Activated CD8-positive, alpha-beta memory T cell treated with anti-CD3 and anti-CD28 coated beads, Interleukin-2, amount 10 ng/mL, durations not matched to agents 7 days and 5 days (primary cell): ENCODE data around the gene INPP5A. TPM values are rescaled to one million over a fixed set of nuclear protein-coding genes. Genes with fewer than 3 reads are reported as not detected.
"Not testable (repeated sequence)": the region's sequence is repeated elsewhere in the genome, so short reads cannot be mapped to it uniquely, and the experiment has no call there.

Experiments used
- ATAC-seq: fragments of 150-1000 bp; cut with Tn5 transposase; one replicate; pipeline ENCODE4 v1.10.0; 2021; ENCODE audit warnings: moderate library complexity
- CTCF ChIA-PET: fragments of 350-600 bp; sonication (Branson Sonifier 250); formaldehyde crosslinking; loops from one replicate; lab custom pipeline; 2021; ENCODE audit warnings: antibody characterized with exemption; lab: Charles Lee
- DNase-seq: peaks from one replicate; pipeline ENCODE4 v3.0.0-alpha.2; 2020
- H3K27ac Mint-ChIP-seq: one replicate; pipeline ENCODE4 v1.8.0; 2021; ENCODE audit warnings: mild to moderate bottlenecking, mixed read lengths
- H3K27me3 Mint-ChIP-seq: one replicate; pipeline ENCODE4 v1.8.0; 2021; ENCODE audit warnings: mixed read lengths
- H3K36me3 Mint-ChIP-seq: one replicate; pipeline ENCODE4 v1.8.0; 2021; ENCODE audit warnings: mild to moderate bottlenecking, mixed read lengths
- H3K4me1 Mint-ChIP-seq: one replicate; pipeline ENCODE4 v1.8.0; 2021; ENCODE audit warnings: mixed read lengths
- H3K4me3 Mint-ChIP-seq: one replicate; pipeline ENCODE4 v1.8.0; 2021; ENCODE audit warnings: mild to moderate bottlenecking, moderate library complexity, mixed read lengths
- H3K9me3 Mint-ChIP-seq: one replicate; pipeline ENCODE4 v1.8.0; 2022; ENCODE audit warnings: low read depth, mixed read lengths
- total RNA-seq, 2 experiments: library from RNA; stranded (reverse); gene quantifications; one replicate each; pipeline ENCODE4 v1.2.3, GENCODE V29; 2021

Gene INPP5A
- total RNA-seq, 2 experiments from 2014 or later = 6.6 to 7.0 TPM

DNA sequence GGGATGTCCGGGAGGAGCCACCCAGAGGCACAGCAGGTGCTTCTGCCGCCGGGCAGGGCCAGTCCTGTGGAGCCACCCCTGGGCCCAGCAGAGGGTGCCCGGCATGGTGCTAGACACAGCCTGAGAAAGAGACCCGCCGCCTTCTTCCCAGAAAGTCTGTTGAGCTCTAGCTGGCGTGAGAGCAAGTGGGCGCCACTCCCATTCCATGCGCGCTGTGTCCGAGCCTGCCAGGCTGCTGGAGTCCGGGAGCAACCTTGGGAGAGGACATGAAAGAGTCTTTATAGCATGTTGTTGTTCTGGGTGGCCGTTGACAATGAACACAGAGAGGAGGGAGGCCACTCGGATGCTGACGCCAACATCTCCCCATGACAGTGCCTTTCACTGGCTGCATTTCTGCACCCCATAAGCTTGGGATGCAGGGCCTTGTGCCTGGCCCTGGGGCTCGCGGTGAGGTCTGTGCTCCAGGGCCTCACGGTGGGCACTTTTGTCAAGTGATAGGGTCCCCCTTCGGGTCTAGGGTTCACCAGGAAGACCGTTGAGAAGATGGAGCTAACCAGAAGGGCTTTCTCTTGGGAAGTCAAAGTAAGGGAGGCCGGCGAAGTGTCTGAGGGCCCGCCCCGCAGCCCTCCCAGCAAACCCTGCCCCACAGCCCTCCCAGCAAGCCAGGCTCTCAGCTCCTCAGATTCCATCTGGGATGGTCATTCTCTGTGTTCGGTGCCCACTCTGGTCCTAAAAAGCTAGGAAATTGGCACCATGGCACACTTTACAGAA, 201.1 kb downstream of the INPP5A start:
- ATAC-seq = no peak
- no peak overlapping the region for H3K27ac Mint-ChIP-seq
- DNase-seq = no peak

DNA sequence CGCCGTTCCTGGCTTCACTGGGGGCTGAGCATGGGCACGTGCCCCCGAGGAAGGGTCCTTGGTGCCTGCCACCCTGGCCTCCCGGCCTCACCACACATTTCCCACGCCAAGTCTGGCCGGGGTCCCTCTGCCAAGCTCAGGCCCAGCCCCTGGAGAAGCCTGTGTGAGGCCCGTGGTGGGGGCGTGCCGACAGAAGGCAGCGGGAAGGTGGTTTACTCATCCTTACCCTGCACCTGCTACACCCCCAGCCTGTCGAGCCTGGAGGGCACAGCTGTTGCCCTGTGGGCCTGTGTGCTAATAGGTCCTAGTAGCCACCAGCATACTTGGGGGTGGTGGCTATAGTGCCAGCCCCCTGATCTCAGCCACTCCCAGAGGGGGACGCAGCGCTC, 201.6 kb downstream of the INPP5A start:
- DNase-seq (no peak), ATAC-seq (no peak)
- CTCF ChIA-PET = no interaction called here
- no peaks in the 10 kb centered on the region for H3K4me1 Mint-ChIP-seq
- no peaks in the 10 kb centered on the region for H3K27me3 Mint-ChIP-seq
- H3K9me3 Mint-ChIP-seq = no peaks in the 10 kb centered on the region
- no peak overlapping the region for H3K4me3 Mint-ChIP-seq
- H3K27ac Mint-ChIP-seq = no peak overlapping the region
- H3K36me3 Mint-ChIP-seq = no peaks in the 10 kb centered on the region

More for the DNA sequence above, 201.1 kb downstream of the INPP5A start:
- Mint-ChIP-seq H3K4me3 (no peak overlapping the region), H3K9me3 (no peaks in the 10 kb centered on the region), H3K27me3 (no peaks in the 10 kb centered on the region), H3K4me1 (no peaks in the 10 kb centered on the region), H3K36me3 (no peaks in the 10 kb centered on the region)
- CTCF ChIA-PET = no interaction called here

DNA sequence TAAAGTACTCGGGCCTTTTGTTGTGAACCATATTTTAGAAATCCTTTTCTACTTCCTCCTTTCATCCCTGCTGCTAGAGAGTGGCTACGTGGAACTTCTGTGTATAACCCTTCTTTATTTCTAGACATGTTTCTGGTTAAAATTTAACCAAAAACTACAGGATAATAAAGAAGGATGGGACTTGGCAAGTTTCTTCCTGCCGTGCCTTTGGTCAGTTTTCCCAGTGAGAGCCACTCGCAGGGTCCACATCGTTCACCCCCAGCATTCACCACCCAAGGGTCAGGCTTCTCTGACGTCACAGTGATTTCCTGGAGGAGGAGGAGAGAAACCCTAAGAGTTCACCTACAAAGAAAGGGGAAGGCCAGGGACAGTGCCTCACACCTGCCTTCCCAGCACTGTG, 203.0 kb downstream of the INPP5A start:
- Mint-ChIP-seq H3K9me3 (no peaks in the 10 kb centered on the region), H3K36me3 (no peaks in the 10 kb centered on the region), H3K4me3 (no peak overlapping the region), H3K27ac (no peak overlapping the region), H3K4me1 (no peaks in the 10 kb centered on the region), H3K27me3 (no peaks in the 10 kb centered on the region)
- DNase-seq (no peak), ATAC-seq (no peak)
- CTCF ChIA-PET = no interaction called here

DNA sequence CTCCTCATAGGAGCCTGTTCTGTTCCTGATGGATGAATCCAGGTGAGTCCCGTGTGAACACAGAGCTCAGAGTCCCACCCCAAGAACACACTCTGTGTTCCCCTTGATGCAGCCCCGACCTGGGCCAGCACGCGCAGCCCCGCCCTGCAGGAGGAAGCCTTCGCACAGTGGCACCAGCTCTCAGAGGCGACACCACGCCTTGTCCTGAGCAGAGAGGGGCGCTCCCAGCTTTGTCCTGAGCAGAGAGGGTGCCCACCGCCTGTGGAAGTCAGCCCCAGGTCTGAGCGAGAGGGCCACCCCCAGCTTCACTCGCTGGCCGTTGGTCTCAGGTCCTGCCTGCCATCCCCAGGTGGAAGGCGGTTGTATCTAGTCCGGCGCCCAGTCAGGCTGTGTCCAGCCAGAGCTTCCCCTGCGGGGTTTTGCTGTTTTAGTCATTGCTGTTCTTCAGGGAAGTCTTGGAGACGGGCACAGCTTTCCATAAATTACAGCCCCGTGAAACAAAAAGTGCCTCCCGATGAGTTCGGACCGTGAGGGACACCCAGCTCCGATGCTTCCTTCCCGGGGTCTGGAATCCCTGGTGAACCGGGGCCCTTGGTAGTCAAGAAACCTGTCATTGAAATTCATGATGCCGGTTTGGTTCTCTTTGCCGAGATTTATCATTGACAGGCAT, 204.7 kb downstream of the INPP5A start:
- DNase-seq (no peak), ATAC-seq (no peak)
- no peaks in the 10 kb centered on the region for H3K9me3 Mint-ChIP-seq
- no peaks in the 10 kb centered on the region for H3K27me3 Mint-ChIP-seq
- no peak overlapping the region for H3K4me3 Mint-ChIP-seq
- no peak overlapping the region for H3K27ac Mint-ChIP-seq
- H3K4me1 Mint-ChIP-seq = no peaks in the 10 kb centered on the region
- CTCF ChIA-PET = no interaction called here
- no peaks in the 10 kb centered on the region for H3K36me3 Mint-ChIP-seq

DNA sequence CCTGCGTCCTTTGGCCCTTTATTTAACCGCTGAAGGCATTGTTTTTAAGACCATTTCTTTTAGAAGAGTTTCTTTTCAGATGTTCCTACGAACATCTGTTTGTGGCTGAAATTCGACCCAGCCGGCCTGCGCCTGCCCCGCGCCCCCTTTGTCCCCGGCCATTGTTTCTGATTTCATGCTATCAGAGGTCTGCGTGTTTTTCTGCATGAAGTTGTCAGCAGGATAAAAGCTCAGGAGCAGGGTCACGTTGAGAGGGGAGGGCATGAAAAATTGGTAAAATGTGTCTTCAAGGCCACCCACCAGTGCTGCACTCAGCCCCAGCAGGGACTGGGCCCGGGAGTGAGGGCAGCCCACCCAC, 205.2 kb downstream of the INPP5A start:
- ATAC-seq (no peak), DNase-seq (no peak)
- no peak overlapping the region for H3K27ac Mint-ChIP-seq
- H3K9me3 Mint-ChIP-seq = no peaks in the 10 kb centered on the region
- H3K4me3 Mint-ChIP-seq = no peak overlapping the region
- no peaks in the 10 kb centered on the region for H3K4me1 Mint-ChIP-seq
- no peaks in the 10 kb centered on the region for H3K27me3 Mint-ChIP-seq
- CTCF ChIA-PET = no interaction called here
- H3K36me3 Mint-ChIP-seq = no peaks in the 10 kb centered on the region

DNA sequence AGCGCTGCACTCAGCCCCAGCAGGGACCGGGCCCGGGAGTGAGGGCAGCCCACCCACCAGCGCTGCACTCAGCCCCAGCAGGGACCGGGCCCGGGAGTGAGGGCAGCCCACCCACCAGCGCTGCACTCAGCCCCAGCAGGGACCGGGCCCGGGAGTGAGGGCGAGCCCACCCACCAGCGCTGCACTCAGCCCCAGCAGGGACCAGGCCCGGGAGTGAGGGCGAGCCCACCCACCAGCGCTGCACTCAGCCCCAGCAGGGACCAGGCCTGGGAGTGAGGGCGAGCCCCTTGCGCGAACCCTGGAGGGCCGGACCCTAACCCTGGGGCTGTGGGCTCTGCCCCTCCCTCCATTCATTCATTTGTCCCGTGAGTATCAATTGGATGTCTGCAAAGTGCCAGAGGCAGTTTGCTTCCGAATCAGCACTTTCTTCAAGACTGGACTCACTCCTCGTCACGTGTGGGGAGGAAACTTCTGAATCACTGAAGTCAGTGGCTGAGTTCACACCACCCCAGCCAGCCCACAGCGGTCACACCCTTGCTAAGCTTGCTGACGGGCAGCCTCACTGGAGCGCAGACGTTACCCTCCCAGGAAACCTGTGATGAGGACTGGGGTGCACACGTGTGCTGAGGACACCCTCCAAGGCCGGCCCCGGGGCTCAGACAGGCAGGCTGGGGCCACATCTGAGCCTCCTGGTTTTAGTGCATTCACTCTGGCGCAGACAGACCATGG, 205.8 kb downstream of the INPP5A start:
- H3K36me3 Mint-ChIP-seq, DNase-seq, H3K4me3 Mint-ChIP-seq, H3K27ac Mint-ChIP-seq, H3K4me1 Mint-ChIP-seq, ATAC-seq, H3K27me3 Mint-ChIP-seq, H3K9me3 Mint-ChIP-seq, CTCF ChIA-PET: not testable (repeated sequence)

DNA sequence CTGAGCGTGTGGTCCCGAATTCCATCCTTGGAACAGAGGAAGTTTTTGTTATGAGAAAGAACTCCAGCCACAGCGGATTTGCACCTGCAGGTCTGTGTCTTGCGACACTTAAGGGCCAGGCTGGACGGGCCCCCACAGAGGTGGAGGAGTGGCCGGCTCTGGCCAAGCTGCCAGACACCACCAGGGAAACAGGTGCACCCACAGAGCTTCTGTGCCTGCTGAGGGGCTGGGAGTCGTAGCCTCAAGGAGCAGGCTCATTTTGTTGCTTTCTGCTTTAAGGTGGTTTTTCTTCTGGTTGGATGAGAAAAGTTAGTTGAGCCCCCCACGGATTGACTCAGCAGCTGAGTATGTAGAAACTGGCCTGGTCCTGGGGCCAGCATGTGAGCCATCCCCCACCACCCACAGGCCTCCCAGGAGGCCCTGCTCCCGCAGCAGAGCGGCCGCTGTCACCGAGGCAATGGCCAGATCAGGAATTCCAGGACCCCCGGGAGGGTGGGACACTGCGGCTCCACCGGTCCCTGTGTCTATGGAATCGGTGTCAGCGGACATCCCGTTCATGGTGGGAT, 206.4 kb downstream of the INPP5A start:
- no peak for ATAC-seq
- no peaks in the 10 kb centered on the region for H3K36me3 Mint-ChIP-seq

DNA sequence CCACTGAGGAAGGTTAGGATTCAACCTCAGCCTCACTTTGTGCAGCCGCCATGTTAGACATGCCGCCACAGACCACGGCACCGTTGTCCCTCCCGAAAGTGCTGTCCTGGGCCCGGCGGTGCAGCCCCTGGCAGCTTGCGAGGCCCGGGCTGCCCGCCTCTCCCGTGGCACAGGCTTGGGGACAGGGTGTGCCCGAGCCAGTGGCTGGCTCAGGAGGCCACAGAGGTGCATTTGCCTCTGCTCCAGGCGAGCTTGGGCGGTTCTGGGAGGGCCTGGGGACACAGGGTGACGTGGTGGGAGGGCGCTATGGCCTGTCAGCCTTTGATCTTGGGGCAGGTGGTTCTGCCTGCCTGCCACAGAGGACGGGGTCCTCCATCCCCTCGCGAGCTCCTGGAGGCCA, 207.3 kb downstream of the INPP5A start:
- CTCF ChIA-PET = no interaction called here
- H3K27ac Mint-ChIP-seq = no peak overlapping the region
- ATAC-seq (no peak), DNase-seq (no peak)
- no peaks in the 10 kb centered on the region for H3K9me3 Mint-ChIP-seq
- no peaks in the 10 kb centered on the region for H3K4me1 Mint-ChIP-seq
- no peaks in the 10 kb centered on the region for H3K36me3 Mint-ChIP-seq
- H3K4me3 Mint-ChIP-seq = no peak overlapping the region
- no peaks in the 10 kb centered on the region for H3K27me3 Mint-ChIP-seq

More for the DNA sequence above, 206.4 kb downstream of the INPP5A start:
- no peaks in the 10 kb centered on the region for H3K9me3 Mint-ChIP-seq
- no peak overlapping the region for H3K27ac Mint-ChIP-seq
- DNase-seq = no peak
- no peaks in the 10 kb centered on the region for H3K27me3 Mint-ChIP-seq
- no peaks in the 10 kb centered on the region for H3K4me1 Mint-ChIP-seq
- H3K4me3 Mint-ChIP-seq = no peak overlapping the region
- CTCF ChIA-PET = no interaction called here

DNA sequence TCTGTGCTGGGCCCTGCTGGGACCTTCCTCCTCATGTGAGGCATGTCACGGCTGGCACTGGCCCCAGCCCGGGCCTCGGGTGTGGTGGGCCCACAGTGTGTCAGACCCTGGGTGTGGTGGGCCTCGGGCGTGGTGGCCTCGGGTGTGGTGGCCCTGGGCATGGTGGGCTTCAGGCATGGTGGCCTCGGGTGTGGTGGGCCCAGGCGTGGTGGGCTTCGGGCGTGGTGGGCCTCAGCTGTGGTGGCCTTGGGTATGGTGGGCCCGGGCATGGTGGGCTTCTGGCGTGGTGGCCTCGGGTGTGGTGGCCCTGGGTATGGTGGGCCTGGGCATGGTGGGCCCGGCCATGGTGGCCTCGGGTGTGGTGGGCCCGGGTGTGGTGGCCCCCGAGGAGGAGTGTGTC, 207.9 kb downstream of the INPP5A start:
- Mint-ChIP-seq H3K27me3 (no peaks in the 10 kb centered on the region), H3K4me3 (no peak overlapping the region), H3K9me3 (no peaks in the 10 kb centered on the region), H3K36me3 (no peaks in the 10 kb centered on the region), H3K4me1 (no peaks in the 10 kb centered on the region), H3K27ac (no peak overlapping the region)
- CTCF ChIA-PET = no interaction called here
- no peak for DNase-seq
- no peak for ATAC-seq

DNA sequence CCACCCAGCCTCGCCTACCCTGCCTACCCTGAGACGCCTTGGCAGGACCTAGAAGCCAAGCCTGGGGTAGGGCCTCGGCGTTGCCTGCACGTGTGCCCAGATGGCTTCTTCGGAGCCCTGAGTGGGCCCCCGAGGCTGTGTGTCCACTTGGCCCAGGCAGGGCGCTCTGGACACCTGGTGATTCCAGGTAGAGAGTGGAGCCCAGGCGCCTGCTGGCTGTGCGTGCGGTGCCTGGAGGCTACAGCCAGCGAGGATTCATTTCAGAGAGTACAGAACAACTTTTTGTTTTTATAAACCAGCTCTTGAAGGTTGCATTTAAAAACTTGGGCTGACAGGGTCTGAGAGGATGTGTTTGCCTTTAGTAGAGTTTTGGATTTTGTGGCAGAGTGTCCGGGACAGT, 208.4 kb downstream of the INPP5A start:
- H3K36me3 Mint-ChIP-seq = no peaks in the 10 kb centered on the region
- DNase-seq = no peak
- H3K9me3 Mint-ChIP-seq = no peaks in the 10 kb centered on the region
- no peak overlapping the region for H3K27ac Mint-ChIP-seq
- no peaks in the 10 kb centered on the region for H3K27me3 Mint-ChIP-seq
- ATAC-seq = no peak
- H3K4me1 Mint-ChIP-seq = no peaks in the 10 kb centered on the region
- CTCF ChIA-PET = no interaction called here
- H3K4me3 Mint-ChIP-seq = no peak overlapping the region

DNA sequence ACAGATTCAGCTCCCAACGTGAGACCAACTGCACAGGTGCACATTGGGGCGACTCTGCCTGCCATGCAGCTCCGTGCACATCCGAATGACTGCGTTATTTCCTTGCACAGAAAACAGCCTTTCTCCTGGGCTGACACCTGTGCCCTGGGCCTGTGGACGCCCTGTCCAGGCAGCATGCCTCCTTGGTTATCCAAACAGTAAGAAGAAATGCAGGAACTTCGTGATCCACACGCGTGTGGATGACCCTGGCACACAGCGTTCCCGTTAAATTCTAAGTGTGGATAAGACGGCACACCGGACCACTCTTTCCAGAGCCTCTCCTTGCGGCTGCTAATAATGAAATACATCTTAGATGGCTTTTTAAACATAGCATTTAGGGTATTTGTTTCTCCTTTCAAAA, 208.8 kb downstream of the INPP5A start:
- ATAC-seq (no peak), DNase-seq (no peak)
- Mint-ChIP-seq H3K27me3 (no peaks in the 10 kb centered on the region), H3K36me3 (no peaks in the 10 kb centered on the region), H3K4me1 (no peaks in the 10 kb centered on the region), H3K27ac (no peak overlapping the region), H3K4me3 (no peak overlapping the region), H3K9me3 (no peaks in the 10 kb centered on the region)
- CTCF ChIA-PET = no interaction called here

DNA sequence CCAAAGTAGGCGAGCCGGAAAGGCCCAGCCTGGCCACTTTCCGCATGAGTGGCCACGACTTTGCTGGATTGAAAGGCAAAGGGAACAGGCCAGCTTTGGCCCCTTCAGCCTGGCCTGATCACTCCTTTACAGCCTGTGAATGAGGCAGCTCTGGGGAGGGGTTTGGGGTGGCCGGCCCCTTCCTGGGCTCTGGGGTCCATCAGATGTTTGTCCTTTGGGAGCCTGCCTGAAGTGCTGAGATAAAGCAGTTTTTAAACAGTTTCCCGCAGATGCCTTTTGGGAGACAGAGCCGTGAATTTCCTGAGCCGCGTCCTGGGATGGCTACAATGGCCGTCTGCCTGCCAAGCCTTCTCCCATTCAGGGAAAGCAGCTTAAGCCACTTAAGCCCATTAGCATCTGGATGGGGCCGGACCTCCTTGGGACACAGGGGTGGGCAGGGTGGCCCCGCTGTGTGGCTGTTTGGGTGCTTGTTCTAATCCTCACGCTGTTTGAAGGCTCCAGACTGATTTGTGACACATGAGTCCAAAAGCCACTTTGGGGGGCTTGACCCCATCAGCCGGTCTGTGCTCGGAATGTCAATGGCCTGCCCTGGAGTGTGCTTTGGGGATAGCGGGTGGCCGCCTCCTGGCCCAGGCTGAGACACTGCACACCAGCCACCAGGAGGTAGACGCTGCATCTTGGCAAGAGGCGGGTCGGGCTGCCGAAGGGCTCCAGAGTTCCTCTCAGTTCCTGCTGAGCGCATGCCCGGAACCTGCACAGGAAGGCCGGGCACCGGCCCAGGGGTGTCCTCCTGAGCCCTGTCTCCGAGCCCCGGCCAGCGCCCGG, 209.4 kb downstream of the INPP5A start:
- Mint-ChIP-seq H3K27me3 (no peaks in the 10 kb centered on the region), H3K36me3 (no peaks in the 10 kb centered on the region), H3K9me3 (no peaks in the 10 kb centered on the region), H3K4me1 (no peaks in the 10 kb centered on the region), H3K4me3 (no peak overlapping the region), H3K27ac (no peak overlapping the region)
- CTCF ChIA-PET = no interaction called here
- DNase-seq (no peak), ATAC-seq (no peak)

DNA sequence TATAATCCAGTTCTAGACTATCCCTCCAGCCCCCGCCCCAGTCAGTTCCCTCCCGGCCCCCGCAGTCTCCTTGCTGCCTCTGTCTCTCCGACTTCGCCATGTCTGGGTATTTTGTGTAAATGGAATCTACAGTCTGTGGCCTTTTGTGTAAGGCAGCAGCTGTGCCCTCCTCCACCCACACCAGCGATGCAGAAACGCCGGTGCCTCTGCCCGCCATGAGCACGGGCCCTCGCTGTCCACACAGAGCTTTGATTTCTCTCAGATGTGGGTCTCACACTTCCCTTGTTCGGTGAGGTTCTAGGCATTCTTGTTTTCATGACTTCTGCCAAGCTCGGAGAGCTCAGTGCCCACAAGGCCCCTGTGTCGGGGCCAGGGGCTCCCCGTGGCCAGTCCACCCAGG, 210.5 kb downstream of the INPP5A start:
- Mint-ChIP-seq H3K27ac (no peak overlapping the region), H3K4me3 (no peak overlapping the region), H3K4me1 (no peaks in the 10 kb centered on the region), H3K27me3 (no peaks in the 10 kb centered on the region), H3K9me3 (no peaks in the 10 kb centered on the region), H3K36me3 (no peaks in the 10 kb centered on the region)
- ATAC-seq (no peak), DNase-seq (no peak)
- CTCF ChIA-PET = no interaction called here
